HL-60 (cell line): ENCODE data around the gene EIF1AD.

Experiments used
- DNase-seq, 2 experiments: peaks; one replicate each; pipeline ENCODE4 v3.0.0-alpha.2; 2010 to 2020; ENCODE audit warnings: low read depth in 1 of 2, low spot score in 1 of 2
- H3K27ac ChIP-seq: fragments of 250-450 bp; sonication (Bioruptor Pico); replicated peaks from 2 replicates; pipeline ENCODE4 v1.5.1; 2020; ENCODE audit warnings: mild to moderate bottlenecking, moderate library complexity
- H3K27me3 ChIP-seq: fragments of 250-450 bp; sonication (Bioruptor Pico); 2 replicates; pipeline ENCODE4 v1.5.1; 2021; ENCODE audit warnings: mild to moderate bottlenecking, moderate library complexity; ENCODE audit not compliant: insufficient read depth, poor library complexity, severe bottlenecking
- H3K4me3 ChIP-seq: replicated peaks from 2 replicates; pipeline ENCODE4 v1.5.1; 2011; ENCODE audit warnings: mild to moderate bottlenecking, control low read depth, low read length; ENCODE audit not compliant: insufficient read depth
- GABPA ChIP-seq: IDR thresholded peaks from 2 replicates; pipeline ENCODE4 v1.6.1; 2012; ENCODE audit warnings: low read depth
- POLR2AphosphoS5 ChIP-seq: IDR thresholded peaks from 2 replicates; pipeline ENCODE4 v1.6.1; 2012; ENCODE audit warnings: low read depth
- SPI1 ChIP-seq: IDR thresholded peaks from 2 replicates; pipeline ENCODE4 v1.6.1; 2012; ENCODE audit warnings: low read depth, mild to moderate bottlenecking, borderline replicate concordance
- TF ChIP-seq, protein P1 (sequence below): IDR thresholded peaks from one replicate; pipeline ENCODE4 v1.5.1; 2011; ENCODE audit warnings: low read length, control low read depth, inconsistent platforms; ENCODE audit not compliant: insufficient read depth
- TF ChIP-seq, protein P2 (sequence below): IDR thresholded peaks from 2 replicates; pipeline ENCODE4 v1.6.1; 2012; ENCODE audit warnings: low read depth; ENCODE audit not compliant: insufficient replicate concordance

The EIF1AD gene

DNA sequence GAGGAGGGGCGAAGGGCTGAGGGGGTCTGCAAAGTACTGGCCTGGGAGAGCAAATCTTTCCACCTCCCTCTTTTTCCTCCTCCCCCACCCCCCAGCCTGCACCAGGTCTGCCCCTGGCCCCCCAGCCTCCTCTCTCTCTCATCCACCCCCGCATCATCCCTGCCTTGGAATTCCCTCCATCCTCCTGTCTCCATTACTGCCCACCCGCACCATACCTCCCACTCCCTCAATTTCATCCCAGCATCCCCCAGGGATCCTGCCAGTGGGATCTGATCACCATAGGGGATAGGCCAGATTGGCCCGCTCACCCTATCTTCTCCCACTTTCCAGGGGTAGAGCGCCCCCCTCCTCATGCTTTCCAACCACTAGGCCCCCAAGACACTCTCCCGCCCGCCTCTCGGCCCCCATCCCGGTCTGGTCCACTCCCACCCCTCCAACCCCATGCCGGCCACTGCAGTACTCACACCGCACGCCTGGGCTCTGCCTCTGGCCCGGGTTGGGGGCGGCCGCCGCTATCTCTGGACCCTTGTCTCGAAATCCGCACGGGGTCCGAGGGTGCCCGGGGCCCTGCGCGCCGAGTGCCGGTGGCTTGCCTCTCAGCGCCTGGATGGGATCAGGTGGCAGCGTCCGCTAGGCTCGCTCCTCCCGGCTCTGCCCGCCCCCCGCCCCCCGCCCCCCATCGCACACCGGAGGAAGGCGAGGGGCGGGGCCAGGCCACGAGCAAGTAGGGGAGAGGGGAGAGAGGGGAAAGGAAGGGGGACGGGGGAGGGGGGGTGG lies 46.8 kb upstream of the EIF1AD start, which contains the start of gene GAL3ST3:
Gene GAL3ST3, minus strand, starts transcription at position 615 of the 777 bp plus-strand sequence. CDS start 3,746 bp downstream, outside the sequence.
- H3K27ac ChIP-seq: no peak within 1 kb of the TSS
- DNase-seq: no peak
- no peaks in the 10 kb centered on the region for H3K27me3 ChIP-seq
- no peak within 1 kb of the TSS for H3K4me3 ChIP-seq
- TF ChIP-seq GABPA (no peak), POLR2AphosphoS5 (no peak), SPI1 (no peak)
- TF ChIP-seq, protein P1, sequence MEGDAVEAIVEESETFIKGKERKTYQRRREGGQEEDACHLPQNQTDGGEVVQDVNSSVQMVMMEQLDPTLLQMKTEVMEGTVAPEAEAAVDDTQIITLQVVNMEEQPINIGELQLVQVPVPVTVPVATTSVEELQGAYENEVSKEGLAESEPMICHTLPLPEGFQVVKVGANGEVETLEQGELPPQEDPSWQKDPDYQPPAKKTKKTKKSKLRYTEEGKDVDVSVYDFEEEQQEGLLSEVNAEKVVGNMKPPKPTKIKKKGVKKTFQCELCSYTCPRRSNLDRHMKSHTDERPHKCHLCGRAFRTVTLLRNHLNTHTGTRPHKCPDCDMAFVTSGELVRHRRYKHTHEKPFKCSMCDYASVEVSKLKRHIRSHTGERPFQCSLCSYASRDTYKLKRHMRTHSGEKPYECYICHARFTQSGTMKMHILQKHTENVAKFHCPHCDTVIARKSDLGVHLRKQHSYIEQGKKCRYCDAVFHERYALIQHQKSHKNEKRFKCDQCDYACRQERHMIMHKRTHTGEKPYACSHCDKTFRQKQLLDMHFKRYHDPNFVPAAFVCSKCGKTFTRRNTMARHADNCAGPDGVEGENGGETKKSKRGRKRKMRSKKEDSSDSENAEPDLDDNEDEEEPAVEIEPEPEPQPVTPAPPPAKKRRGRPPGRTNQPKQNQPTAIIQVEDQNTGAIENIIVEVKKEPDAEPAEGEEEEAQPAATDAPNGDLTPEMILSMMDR: no peak
- TF ChIP-seq, protein P2, sequence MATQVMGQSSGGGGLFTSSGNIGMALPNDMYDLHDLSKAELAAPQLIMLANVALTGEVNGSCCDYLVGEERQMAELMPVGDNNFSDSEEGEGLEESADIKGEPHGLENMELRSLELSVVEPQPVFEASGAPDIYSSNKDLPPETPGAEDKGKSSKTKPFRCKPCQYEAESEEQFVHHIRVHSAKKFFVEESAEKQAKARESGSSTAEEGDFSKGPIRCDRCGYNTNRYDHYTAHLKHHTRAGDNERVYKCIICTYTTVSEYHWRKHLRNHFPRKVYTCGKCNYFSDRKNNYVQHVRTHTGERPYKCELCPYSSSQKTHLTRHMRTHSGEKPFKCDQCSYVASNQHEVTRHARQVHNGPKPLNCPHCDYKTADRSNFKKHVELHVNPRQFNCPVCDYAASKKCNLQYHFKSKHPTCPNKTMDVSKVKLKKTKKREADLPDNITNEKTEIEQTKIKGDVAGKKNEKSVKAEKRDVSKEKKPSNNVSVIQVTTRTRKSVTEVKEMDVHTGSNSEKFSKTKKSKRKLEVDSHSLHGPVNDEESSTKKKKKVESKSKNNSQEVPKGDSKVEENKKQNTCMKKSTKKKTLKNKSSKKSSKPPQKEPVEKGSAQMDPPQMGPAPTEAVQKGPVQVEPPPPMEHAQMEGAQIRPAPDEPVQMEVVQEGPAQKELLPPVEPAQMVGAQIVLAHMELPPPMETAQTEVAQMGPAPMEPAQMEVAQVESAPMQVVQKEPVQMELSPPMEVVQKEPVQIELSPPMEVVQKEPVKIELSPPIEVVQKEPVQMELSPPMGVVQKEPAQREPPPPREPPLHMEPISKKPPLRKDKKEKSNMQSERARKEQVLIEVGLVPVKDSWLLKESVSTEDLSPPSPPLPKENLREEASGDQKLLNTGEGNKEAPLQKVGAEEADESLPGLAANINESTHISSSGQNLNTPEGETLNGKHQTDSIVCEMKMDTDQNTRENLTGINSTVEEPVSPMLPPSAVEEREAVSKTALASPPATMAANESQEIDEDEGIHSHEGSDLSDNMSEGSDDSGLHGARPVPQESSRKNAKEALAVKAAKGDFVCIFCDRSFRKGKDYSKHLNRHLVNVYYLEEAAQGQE: no peak

DNA sequence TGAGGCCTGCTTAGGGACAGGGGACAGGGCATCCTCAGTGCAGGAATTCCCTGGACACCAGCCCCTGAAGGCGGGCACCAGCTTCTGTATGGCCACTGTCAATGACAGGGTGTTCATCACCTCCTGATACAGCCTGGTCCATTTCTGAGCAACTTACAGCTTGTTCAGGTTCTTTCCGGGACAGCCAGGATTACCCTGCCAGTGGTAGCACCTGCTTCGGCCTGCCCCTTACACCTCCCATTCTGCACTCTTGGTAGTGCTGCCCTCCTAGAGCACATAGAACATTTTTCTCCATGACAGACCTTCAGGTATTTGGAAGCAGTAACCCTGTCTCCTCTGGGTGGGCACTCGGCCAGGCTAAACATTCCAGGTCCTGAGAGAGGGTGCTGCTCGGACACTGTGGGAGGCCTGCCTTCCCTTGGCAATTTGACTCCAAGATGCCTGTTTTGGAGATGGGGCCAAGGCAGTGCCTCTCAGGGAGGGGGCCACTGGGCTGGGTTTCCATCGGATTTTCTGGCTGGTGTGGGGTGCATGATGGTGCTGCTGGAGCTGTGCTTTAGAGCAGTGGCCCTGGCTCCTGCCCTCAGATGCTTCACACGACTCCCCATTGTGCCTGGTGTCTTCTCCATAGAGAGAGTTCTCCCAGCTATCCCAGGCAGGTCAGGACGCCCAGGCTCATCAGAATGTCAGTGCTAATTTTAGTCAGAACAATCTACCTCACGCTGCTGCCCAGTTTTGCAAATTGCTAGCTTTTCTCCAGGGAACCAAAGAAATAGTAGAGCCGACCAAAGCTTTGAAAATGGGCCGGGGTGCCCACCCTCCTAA lies 45.8 kb upstream of the EIF1AD start:
- H3K27ac ChIP-seq: no peak overlapping the region
- TF ChIP-seq SPI1 (no peak), POLR2AphosphoS5 (no peak)
- no peak overlapping the region for H3K4me3 ChIP-seq
- no peaks in the 10 kb centered on the region for H3K27me3 ChIP-seq
- no peak for DNase-seq

GRCh38 chr11:66046901-66047300 lies 44.9 kb upstream of the EIF1AD start:
- DNase-seq: no peak
- Histone ChIP-seq H3K27ac (no peak overlapping the region), H3K27me3 (no peaks in the 10 kb centered on the region), H3K4me3 (no peak overlapping the region)
- TF ChIP-seq, protein P2: no peak
- TF ChIP-seq POLR2AphosphoS5: no peak
- TF ChIP-seq, protein P1: no peak
- TF ChIP-seq SPI1: no peak

DNA sequence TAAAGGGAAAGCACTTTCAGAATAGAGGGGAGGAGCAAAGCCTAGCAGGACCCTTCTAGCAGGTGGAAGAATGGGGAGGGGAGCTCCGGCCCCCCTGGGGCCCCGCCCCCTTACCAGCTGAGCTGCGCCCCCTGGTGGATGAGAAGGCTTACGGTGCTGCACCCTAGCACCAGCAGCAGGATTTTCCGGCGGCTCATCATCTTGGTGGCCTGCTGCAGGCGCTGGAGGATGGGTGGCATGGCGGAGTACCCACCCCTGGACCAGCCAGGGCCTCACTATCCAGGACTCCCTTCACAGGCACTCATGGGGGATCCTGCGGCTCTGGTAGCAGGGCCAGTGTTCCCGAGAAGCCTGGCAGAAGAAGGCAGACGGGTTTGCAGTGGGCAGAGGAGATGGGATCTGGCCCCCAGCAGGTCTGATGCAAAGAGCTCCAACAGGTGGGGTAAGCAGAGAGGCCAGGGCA lies 43.3 kb upstream of the EIF1AD start:
- peak; percentile 56 to 74 for DNase-seq

More for the DNA sequence above, 43.3 kb upstream of the EIF1AD start:
- Histone ChIP-seq H3K27ac (no peak overlapping the region), H3K4me3 (no peak overlapping the region), H3K27me3 (no peaks in the 10 kb centered on the region)
- TF ChIP-seq, protein P1: peak; percentile 78
- TF ChIP-seq, protein P2: no peak
- TF ChIP-seq SPI1: no peak
- no peak for TF ChIP-seq GABPA
